Neural cell (in vitro differentiated cells): Measurements from ENCODE around the gene CRABP2.

Source experiments
- EP300 ChIP-seq: fragments of 450-650 bp; conservative IDR thresholded peaks from 2 replicates; pipeline ENCODE4 v1.6.1; 2014; ENCODE audit warnings: antibody characterized with exemption, mild to moderate bottlenecking, moderate library complexity; ENCODE audit not compliant: poor library complexity, severe bottlenecking
- EZH2 ChIP-seq: fragments of 200-600, 300-800 bp; shearing (Covaris generic), sonication (generic); IDR thresholded peaks from 2 replicates; pipeline ENCODE4 v1.6.1; 2014; ENCODE audit warnings: antibody characterized with exemption, low read length, borderline replicate concordance, mild to moderate bottlenecking; ENCODE audit not compliant: insufficient read depth, poor library complexity, severe bottlenecking
- RAD21 ChIP-seq: fragments of 450-650 bp; conservative IDR thresholded peaks from 2 replicates; pipeline ENCODE4 v1.6.1; 2014; ENCODE audit warnings: antibody characterized with exemption, mild to moderate bottlenecking, moderate library complexity
- TAF1 ChIP-seq: IDR thresholded peaks from 2 replicates; pipeline ENCODE4 v1.6.1; 2012; ENCODE audit warnings: low read depth
- TF ChIP-seq, protein P1 (sequence below): fragments of 450-650 bp; IDR thresholded peaks from 2 replicates; pipeline ENCODE4 v1.5.1; 2014; ENCODE audit warnings: antibody characterized with exemption, mild to moderate bottlenecking, moderate library complexity; ENCODE audit not compliant: poor library complexity, severe bottlenecking
- TF ChIP-seq, protein P2 (sequence below): IDR thresholded peaks from 2 replicates; pipeline ENCODE4 v1.6.1; 2012; ENCODE audit warnings: borderline replicate concordance

DNA sequence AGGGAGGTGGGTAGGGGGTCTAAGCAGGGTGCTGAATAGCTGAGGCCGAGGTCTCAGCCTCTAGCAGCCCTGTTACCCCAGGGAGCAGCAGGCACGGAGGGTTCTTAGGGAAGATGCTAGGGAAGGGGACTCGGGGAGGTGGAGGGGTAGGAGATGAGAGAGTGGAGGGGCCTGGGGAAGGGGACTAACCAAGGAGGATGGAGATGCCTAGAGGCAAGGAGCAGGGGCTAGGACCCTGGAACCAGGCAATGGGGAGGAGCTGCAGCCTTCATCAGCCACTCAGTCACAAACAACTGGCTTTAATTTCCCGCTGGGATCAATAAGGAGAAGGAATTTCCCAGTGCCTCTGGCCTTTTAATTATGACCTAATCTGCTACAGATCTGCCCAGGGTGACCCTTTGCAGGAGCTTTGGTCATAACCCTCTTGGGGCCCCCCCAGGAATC is 2.9 kb upstream of the CRABP2 start:
- TF ChIP-seq, protein P1, sequence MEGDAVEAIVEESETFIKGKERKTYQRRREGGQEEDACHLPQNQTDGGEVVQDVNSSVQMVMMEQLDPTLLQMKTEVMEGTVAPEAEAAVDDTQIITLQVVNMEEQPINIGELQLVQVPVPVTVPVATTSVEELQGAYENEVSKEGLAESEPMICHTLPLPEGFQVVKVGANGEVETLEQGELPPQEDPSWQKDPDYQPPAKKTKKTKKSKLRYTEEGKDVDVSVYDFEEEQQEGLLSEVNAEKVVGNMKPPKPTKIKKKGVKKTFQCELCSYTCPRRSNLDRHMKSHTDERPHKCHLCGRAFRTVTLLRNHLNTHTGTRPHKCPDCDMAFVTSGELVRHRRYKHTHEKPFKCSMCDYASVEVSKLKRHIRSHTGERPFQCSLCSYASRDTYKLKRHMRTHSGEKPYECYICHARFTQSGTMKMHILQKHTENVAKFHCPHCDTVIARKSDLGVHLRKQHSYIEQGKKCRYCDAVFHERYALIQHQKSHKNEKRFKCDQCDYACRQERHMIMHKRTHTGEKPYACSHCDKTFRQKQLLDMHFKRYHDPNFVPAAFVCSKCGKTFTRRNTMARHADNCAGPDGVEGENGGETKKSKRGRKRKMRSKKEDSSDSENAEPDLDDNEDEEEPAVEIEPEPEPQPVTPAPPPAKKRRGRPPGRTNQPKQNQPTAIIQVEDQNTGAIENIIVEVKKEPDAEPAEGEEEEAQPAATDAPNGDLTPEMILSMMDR, result no peak
- TF ChIP-seq RAD21 (no peak), TAF1 (no peak), EP300 (no peak), EZH2 (no peak)
- TF ChIP-seq, protein P2, sequence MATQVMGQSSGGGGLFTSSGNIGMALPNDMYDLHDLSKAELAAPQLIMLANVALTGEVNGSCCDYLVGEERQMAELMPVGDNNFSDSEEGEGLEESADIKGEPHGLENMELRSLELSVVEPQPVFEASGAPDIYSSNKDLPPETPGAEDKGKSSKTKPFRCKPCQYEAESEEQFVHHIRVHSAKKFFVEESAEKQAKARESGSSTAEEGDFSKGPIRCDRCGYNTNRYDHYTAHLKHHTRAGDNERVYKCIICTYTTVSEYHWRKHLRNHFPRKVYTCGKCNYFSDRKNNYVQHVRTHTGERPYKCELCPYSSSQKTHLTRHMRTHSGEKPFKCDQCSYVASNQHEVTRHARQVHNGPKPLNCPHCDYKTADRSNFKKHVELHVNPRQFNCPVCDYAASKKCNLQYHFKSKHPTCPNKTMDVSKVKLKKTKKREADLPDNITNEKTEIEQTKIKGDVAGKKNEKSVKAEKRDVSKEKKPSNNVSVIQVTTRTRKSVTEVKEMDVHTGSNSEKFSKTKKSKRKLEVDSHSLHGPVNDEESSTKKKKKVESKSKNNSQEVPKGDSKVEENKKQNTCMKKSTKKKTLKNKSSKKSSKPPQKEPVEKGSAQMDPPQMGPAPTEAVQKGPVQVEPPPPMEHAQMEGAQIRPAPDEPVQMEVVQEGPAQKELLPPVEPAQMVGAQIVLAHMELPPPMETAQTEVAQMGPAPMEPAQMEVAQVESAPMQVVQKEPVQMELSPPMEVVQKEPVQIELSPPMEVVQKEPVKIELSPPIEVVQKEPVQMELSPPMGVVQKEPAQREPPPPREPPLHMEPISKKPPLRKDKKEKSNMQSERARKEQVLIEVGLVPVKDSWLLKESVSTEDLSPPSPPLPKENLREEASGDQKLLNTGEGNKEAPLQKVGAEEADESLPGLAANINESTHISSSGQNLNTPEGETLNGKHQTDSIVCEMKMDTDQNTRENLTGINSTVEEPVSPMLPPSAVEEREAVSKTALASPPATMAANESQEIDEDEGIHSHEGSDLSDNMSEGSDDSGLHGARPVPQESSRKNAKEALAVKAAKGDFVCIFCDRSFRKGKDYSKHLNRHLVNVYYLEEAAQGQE, result no peak
